Aorta (tissue), 5 donors: ENCODE data around the gene PIGL. TPM values are rescaled to one million over a fixed set of nuclear protein-coding genes. Genes with fewer than 3 reads are reported as not detected.
"Not testable (repeated sequence)": the region's sequence is repeated elsewhere in the genome, so short reads cannot be mapped to it uniquely, and the experiment has no call there.

Experiments used
- ATAC-seq: fragments of 200-7000 bp; cut with Tn5 transposase; one replicate; pipeline ENCODE4 v1.9.1; 2022; ENCODE audit warnings: moderate library complexity; ENCODE audit not compliant: low FRiP score
- DNase-seq, 2 donors: peaks; one replicate each; pipeline ENCODE4 v3.0.0-alpha.2; 2020
- H3K27ac ChIP-seq, 2 donors: one replicate each; pipeline ENCODE4 v1.5.1; 2013; ENCODE audit warnings: low read length in 2 of 2, mild to moderate bottlenecking in 2 of 2, moderate library complexity in 2 of 2, control low read depth in 1 of 2, inconsistent platforms in 1 of 2, low read depth in 1 of 2
- H3K27me3 ChIP-seq, 2 donors: one replicate each; pipeline ENCODE4 v1.6.1; 2013; ENCODE audit warnings: control low read depth in 1 of 2, low read length in 1 of 2, mild to moderate bottlenecking in 1 of 2, moderate library complexity in 1 of 2; ENCODE audit not compliant: insufficient read depth in 2 of 2, control insufficient read depth in 1 of 2
- H3K36me3 ChIP-seq, 2 donors: one replicate each; pipeline ENCODE4 v1.6.1; 2013; ENCODE audit warnings: control low read depth in 1 of 2, low read length in 1 of 2, mild to moderate bottlenecking in 1 of 2; ENCODE audit not compliant: insufficient read depth in 2 of 2, control insufficient read depth in 1 of 2
- H3K4me1 ChIP-seq, 2 donors: one replicate each; pipeline ENCODE4 v1.6.1; 2013; ENCODE audit warnings: low read length in 2 of 2, control low read depth in 1 of 2, mild to moderate bottlenecking in 1 of 2, moderate library complexity in 1 of 2; ENCODE audit not compliant: insufficient read depth in 2 of 2, control insufficient read depth in 1 of 2
- H3K4me3 ChIP-seq, 2 donors: one replicate each; pipeline ENCODE4 v1.5.1; 2013; ENCODE audit warnings: low read length in 2 of 2, control low read depth in 1 of 2, mild to moderate bottlenecking in 1 of 2
- H3K9me3 ChIP-seq: one replicate; pipeline ENCODE4 v1.6.1; 2013; ENCODE audit warnings: mild to moderate bottlenecking, low read length; ENCODE audit not compliant: control insufficient read depth
- WGBS, 2 donors: extraction: QIAGEN DNeasy Blood & Tissue Kit; methylation state at CpG; one replicate each; pipeline ENCODE4 v1.1.7; 2013; 5-methylcytosine and 5-hydroxymethylcytosine counted together
- intact Hi-C, 2 donors: fragments of 100-400 bp; cut with DNase I; formaldehyde crosslinking; loops; one replicate each; pipeline versions ENCODE4 v1.14.2 to v1.15.0; 2022
- polyA plus RNA-seq, 2 donors: library from polyadenylated mRNA; stranded (reverse); fragments of 200-250 nt; gene quantifications; one replicate each; pipeline ENCODE4 v1.2.3, GENCODE V29; 2013
- total RNA-seq, 2 donors: library from RNA; stranded (reverse); fragmentation: NEBNext Ultra II Directional; extraction: Animal tissue kit (Norgen Biotek cat#: 25700); gene quantifications; one replicate each; pipeline ENCODE4 v1.2.1, GENCODE V29; 2021
- donor health status: healthy with polysubstance abuse.
- donor health status: Bipolar disorder and iron deficiency.
- donor health status: DM: no; HTN: no; CAD: no.
- donor health status: DM: no; HTN: no; CAD: no.
- donor health status: DM: yes; HTN: yes; CAD: no.

The PIGL gene
- total and polyA plus RNA-seq, 4 donors: 36.1 to 53.4 (median 53.3) TPM; not detected in 1

DNA sequence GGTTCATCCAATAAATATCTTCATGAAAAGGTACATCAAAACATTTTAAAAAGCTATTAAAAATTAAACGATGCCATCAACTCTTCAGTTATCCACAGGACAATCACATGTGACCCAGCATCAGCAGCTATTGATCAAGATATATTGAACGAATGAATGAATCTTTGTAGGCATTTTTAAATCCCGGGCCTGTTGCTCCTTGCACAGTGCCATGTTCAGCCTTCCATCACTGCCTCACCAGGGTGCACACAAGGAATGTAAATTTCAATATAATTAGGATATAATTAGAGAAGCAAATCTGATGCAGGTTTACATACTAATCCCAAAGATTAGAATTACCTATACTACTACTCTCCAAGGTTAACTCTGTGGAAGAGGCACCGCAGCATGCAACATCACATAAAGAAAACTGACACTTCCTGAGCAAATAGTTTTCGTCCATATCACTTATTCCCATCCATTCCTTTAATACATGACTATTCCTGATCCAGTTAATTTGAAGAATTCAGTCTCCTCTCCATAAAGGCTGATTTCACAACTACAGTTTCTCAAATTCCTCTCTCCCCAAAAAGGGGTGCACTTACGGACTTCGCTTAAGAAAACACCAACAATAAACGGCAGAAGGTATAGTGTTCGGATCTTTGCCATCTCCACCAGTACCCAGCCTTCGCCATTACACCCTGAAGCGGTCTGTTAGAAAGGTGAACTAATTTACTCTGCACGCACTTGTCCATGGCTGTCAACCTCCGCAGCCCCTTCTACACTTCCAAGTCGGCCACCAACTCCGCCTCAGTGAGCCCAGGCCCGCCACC lies 2.6 kb upstream of the PIGL start:
- DNase-seq: no peak
- 2 to 3% methylated on average over 16 of the region's 16 CpGs for WGBS, 2 donors
- no peaks in the 10 kb centered on the region for H3K27me3 ChIP-seq
- no peaks in the 10 kb centered on the region for H3K36me3 ChIP-seq
- intact Hi-C loops: loop anchor here (2.0 to 10.0 kb wide), 4 partner anchors 72 to 140 kb away; partner anchors contain the start of gene CENPV (in 2 of the 2)
- peaks cover 0 to 5% of the 10 kb centered on the region in 2 donors for H3K4me1 ChIP-seq
- peak overlapping the region; percentile 50 to 72 for H3K27ac ChIP-seq
- ATAC-seq: no peak
- H3K9me3 ChIP-seq: no peaks in the 10 kb centered on the region
- H3K4me3 ChIP-seq: peak overlapping the region; percentile 71 to 83

DNA sequence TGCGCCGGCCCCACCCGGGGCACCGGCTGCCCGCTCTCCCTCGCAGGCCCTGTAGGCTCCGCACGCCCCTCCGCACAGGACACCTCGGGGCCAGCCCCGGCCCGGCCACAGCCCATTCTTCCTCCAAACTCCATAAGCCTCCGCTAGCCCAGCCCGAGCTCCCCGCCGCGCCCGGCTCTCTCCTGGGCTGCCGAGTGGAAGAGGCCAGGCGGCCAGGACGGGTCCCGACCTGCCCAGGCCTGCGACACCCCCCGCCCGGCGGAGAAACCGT lies 2.1 kb upstream of the PIGL start:
- intact Hi-C loops: loop anchor here (2.0 to 10.0 kb wide), 4 partner anchors 72 to 140 kb away; partner anchors contain the start of gene CENPV (in 2 of the 2)
- peaks cover 0 to 5% of the 10 kb centered on the region in 2 donors for H3K4me1 ChIP-seq
- H3K36me3 ChIP-seq: no peaks in the 10 kb centered on the region
- peak overlapping the region; percentile 50 to 72 for H3K27ac ChIP-seq
- peak overlapping the region; percentile 71 to 83 for H3K4me3 ChIP-seq
- peak; percentile 56 for ATAC-seq
- DNase-seq: peak in 1 of 2 donors; percentile 87
- H3K27me3 ChIP-seq: no peaks in the 10 kb centered on the region
- no peaks in the 10 kb centered on the region for H3K9me3 ChIP-seq
- 1% methylated on average over 24 to 27 of the region's 27 CpGs for WGBS, 2 donors

DNA sequence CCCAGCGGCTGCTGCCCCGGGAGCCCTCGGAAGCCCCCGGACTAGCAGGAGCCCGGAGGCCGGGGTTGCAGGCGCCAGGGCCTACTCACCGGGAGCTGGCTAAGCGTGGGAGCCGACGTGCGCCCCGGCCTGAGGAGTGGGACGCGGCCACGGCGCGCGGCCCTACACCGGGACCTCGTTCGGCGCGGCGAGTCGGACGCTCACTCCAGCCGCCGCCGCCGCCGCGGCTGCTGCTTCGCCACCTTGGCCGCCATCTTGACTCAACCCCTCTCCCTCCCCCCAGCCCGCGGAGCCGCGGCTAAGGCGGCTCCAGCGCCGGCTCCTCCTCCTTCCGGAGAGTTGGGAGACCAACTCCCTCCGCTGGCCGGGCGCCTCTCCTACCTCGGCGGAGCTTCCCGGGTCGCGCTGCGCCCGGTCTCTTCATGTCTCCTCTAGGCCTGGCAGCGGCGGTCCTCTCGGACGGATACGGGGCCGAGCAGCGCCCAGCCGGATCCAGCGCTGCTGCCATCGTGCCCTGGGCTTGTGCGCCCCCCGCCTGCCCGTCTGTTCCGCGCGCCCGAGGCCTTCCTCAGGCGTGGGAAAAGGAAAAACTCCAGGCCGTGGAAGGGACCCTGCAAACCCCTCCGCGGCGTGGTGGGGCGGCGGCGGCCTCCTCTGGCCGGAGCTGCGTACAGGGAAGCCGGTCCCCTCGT lies 1.6 kb upstream of the PIGL start, which contains the start of gene NCOR1:
Gene NCOR1 (minus strand): TSS at position 262 of the 692 bp plus-strand sequence. CDS start 20,965 bp downstream, outside the sequence.
- H3K4me3 ChIP-seq: peak within 1 kb of the TSS; percentile 71 to 83
- H3K36me3 ChIP-seq: no peaks in the 10 kb centered on the region
- H3K27me3 ChIP-seq: no peaks in the 10 kb centered on the region
- DNase-seq: peak; percentile 96 to 97
- ATAC-seq: peak; percentile 97
- no peaks in the 10 kb centered on the region for H3K9me3 ChIP-seq
- peak within 1 kb of the TSS; percentile 50 to 82 for H3K27ac ChIP-seq
- intact Hi-C loops: loop anchor here (2.0 to 10.0 kb wide), 4 partner anchors 71 to 139 kb away; partner anchors contain the start of gene CENPV (in 2 of the 2)
- peaks cover 0 to 5% of the 10 kb centered on the region in 2 donors for H3K4me1 ChIP-seq
- WGBS, 2 donors: 0 to 1% methylated on average over 72 to 82 of the region's 82 CpGs

DNA sequence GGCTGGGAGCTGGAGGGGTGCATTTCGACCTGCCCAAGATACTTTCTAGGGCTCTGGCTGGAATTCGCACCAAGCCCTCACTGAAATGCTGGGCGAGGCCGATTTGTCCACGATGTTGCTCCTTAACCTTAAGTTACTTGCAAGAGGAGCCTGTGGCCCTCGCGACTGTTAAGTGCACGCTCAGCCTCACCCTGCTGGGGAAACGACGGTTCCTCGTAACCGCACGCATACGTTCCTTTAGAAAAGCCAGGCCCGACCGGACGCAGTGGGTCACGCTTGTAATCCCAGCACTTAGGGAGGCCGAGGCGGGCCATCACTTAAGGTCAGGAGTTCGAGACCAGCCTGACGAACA lies 1.1 kb upstream of the PIGL start:
- H3K4me1 ChIP-seq: peaks cover 0 to 5% of the 10 kb centered on the region in 2 donors

DNA sequence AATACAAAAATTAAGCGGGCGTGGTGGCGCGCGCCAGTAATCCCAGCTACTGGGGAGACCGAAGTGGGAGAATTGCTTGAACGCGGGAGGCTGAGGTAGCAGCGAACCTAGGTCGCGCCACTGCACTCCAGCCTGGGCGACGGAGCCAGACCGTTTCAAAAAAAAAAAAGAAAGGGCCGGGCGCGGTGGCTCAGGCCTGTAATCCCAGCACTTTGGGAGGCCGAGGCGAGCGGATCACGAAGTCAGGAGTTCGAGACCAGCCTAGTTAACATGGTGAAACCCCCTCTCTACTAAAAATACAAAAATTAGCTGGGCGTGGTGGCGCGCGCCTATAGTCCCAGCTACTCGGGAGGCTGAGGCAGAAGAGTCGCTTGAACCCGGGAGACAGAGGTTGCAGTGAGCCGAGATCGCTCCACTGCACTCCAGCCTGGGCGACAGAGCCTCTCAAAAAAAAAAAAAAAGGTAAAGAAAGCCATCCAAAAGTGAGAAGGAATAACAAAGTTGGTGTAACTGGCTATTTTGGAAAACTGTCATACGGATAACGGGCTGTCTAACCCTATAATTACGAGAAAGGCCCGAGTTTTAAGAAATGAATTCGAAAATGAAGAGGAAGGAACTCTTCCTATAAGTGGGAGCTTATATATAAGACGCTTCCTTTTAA lies 539 bp upstream of the PIGL start:
- not testable (repeated sequence) for H3K36me3 ChIP-seq, ATAC-seq, H3K27me3 ChIP-seq, H3K4me1 ChIP-seq, H3K9me3 ChIP-seq, DNase-seq
- H3K27ac ChIP-seq: peak overlapping the region; percentile 40 to 82
- intact Hi-C loops: loop anchor here (5.0 to 10.0 kb wide), 3 partner anchors 71 to 138 kb away; partner anchors contain the start of gene CENPV (in 2 of the 2)
- peak overlapping the region; percentile 77 to 95 for H3K4me3 ChIP-seq
- WGBS, 2 donors: 68 to 73% methylated on average over 37 to 38 of the region's 38 CpGs

More for the DNA sequence above, 1.1 kb upstream of the PIGL start:
- 14 to 19% methylated on average over 22 of the region's 22 CpGs for WGBS, 2 donors
- Histone ChIP-seq H3K9me3 (no peaks in the 10 kb centered on the region), H3K27ac (peak overlapping the region; percentile 40 to 82), H3K36me3 (no peaks in the 10 kb centered on the region), H3K4me3 (peak overlapping the region; percentile 31 to 83), H3K27me3 (no peaks in the 10 kb centered on the region)
- DNase-seq (no peak), ATAC-seq (peak; percentile 23)
- intact Hi-C loops: loop anchor here (2.0 to 10.0 kb wide), 4 partner anchors 71 to 139 kb away; partner anchors contain the start of gene CENPV (in 2 of the 2)

DNA sequence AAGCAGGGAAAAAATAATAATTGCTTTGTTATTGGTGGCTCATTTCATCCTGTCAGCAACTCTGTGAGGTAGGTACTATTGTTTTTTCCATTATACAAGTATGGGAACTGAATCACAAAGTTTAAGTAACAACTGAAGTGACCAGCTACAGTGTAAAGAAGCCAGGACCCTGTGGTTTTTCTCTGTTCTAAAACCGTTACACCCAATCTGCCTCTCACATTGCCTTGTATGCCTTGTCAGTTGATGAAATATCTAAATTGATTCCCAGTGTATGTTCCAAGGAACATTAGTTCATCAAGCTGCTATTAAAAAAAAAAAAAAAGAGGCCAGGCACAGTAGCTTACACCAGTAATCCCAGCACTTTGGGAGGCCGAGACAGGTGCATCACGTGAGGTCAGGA lies 5.4 kb downstream of the PIGL start:
- no peak overlapping the region for H3K27ac ChIP-seq
- DNase-seq: no peak
- intact Hi-C loops: no loop called here
- no peaks in the 10 kb centered on the region for H3K9me3 ChIP-seq
- H3K4me3 ChIP-seq: no peak overlapping the region
- ATAC-seq: no peak
- H3K36me3 ChIP-seq: no peaks in the 10 kb centered on the region
- H3K27me3 ChIP-seq: no peaks in the 10 kb centered on the region
- 85 to 89% methylated on average over 3 of the region's 3 CpGs for WGBS, 2 donors
- H3K4me1 ChIP-seq: no peaks in the 10 kb centered on the region

DNA sequence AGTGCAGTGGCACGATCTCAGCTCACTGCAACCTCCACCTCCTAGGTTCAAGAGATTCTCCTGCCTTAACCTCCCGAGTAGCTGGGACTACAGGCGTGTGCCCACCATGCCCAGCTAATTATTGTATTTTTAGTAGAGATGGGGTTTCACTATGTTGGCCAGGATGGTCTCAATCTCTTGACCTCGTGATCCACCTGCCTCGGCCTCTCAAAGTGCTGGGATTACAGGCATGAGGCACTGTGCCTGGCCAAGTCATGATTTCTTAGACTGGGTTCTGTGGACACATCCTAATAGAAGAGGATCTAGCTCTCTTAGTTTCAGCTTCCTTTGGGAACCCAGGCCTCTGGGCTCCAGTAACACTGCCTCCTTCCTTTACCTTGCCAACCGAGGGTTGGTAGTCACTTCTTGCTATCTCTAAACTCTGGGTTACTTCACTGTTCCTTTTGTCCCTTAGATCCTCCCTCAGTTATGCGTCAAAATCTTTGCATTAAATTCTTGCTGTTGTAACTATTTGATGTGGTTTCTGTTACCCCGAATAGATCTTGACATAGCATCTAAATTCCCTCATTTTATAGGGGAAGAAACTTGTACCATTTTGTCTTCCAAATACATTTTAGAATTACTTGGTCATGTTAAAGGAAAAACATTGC lies 13.0 kb downstream of the PIGL start:
- H3K4me3 ChIP-seq, H3K27me3 ChIP-seq, H3K4me1 ChIP-seq, DNase-seq, H3K9me3 ChIP-seq, ATAC-seq, intact Hi-C loops, H3K27ac ChIP-seq, H3K36me3 ChIP-seq: not testable (repeated sequence)
- 92 to 93% methylated on average over 8 of the region's 8 CpGs for WGBS, 2 donors

DNA sequence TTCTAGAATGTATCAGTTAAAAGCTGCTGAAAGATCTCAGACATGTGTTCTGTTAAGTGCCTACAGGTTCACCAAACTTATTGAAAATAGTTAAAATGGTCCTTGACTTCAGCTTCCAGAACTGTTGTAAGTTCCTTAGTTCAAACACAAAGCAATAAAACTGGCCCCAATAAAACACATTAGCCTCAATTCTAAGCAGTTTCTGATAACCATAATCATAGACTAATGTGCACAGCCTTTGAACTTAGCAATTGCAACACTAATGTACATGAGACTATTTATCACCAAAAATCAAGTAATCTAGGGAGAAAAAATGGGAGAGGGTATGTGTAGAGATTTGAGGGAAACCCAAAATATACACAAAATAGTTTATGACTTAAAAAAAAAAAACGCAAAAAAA lies 15.4 kb downstream of the PIGL start:
- intact Hi-C loops: no loop called here
- no peaks in the 10 kb centered on the region for H3K27me3 ChIP-seq

More for the DNA sequence above, 15.4 kb downstream of the PIGL start:
- H3K36me3 ChIP-seq: no peaks in the 10 kb centered on the region
- ATAC-seq (no peak), DNase-seq (no peak)
- no peaks in the 10 kb centered on the region for H3K9me3 ChIP-seq
- peaks cover 0 to 2% of the 10 kb centered on the region in 2 donors for H3K4me1 ChIP-seq
- WGBS, 2 donors: 84 to 92% methylated on average over 1 of the region's 1 CpG
- H3K4me3 ChIP-seq: no peak overlapping the region
- no peak overlapping the region for H3K27ac ChIP-seq
